Erythroblast (primary cell): Measurements from ENCODE around the gene PGGHG.
"Not testable (repeated sequence)": the region's sequence is repeated elsewhere in the genome, so short reads cannot be mapped to it uniquely, and the experiment has no call there.

Experiments
- DNase-seq, 2 experiments: peaks; one replicate each; lab custom pipeline; 2025; lab: John Stamatoyannopoulos, UW
- GATA1 ChIP-seq: IDR thresholded peaks from 2 replicates; pipeline ENCODE4 v1.6.1; 2011; ENCODE audit warnings: low read depth, mild to moderate bottlenecking, control low read depth, low read length, moderate library complexity
- POLR2A ChIP-seq: IDR thresholded peaks from 2 replicates; pipeline ENCODE4 v1.6.1; 2011; ENCODE audit warnings: mild to moderate bottlenecking, low read length

The PGGHG gene

GRCh38 chr11:313787-314553 lies 25.0 kb downstream of the PGGHG start, which contains the start of gene IFITM1:
IFITM1 (plus strand) TSS chr11:314040; CDS start chr11:314171, 131 bp downstream.
- no peak for DNase-seq
- TF ChIP-seq GATA1 (no peak), POLR2A (peak; percentile 44)

GRCh38 chr11:314554-314875 lies 25.6 kb downstream of the PGGHG start:
- DNase-seq = not testable (repeated sequence)

GRCh38 chr11:315051-315481 lies 26.1 kb downstream of the PGGHG start:
- TF ChIP-seq POLR2A = no peak
- no peak for TF ChIP-seq GATA1
- no peak for DNase-seq

- DNase-seq = no peak
- TF ChIP-seq POLR2A (no peak), GATA1 (no peak)
Measured at GRCh38 chr11:315516-315994, 26.6 kb downstream of the PGGHG start.

- no peak for DNase-seq
- TF ChIP-seq POLR2A (no peak), GATA1 (no peak)
Measured at GRCh38 chr11:316031-316701, 27.2 kb downstream of the PGGHG start.

- TF ChIP-seq GATA1 (no peak), POLR2A (no peak)
Measured at GRCh38 chr11:316891-317301, 28.0 kb downstream of the PGGHG start.

GRCh38 chr11:317668-318404 lies 28.9 kb downstream of the PGGHG start:
- DNase-seq = not testable (repeated sequence)

More at GRCh38 chr11:316891-317301, 28.0 kb downstream of the PGGHG start:
- no peak for DNase-seq

GRCh38 chr11:318405-319120 lies 29.6 kb downstream of the PGGHG start:
- not testable (repeated sequence) for DNase-seq

- DNase-seq = not testable (repeated sequence)
Measured at GRCh38 chr11:319121-319887, 30.4 kb downstream of the PGGHG start.

- not testable (repeated sequence) for DNase-seq
Measured at GRCh38 chr11:319888-320273, 31.0 kb downstream of the PGGHG start.

- no peak for DNase-seq
- TF ChIP-seq POLR2A = no peak
- TF ChIP-seq GATA1 = no peak
Measured at GRCh38 chr11:324156-324555, 35.2 kb downstream of the PGGHG start.

GRCh38 chr11:324593-325517 lies 35.9 kb downstream of the PGGHG start:
- not testable (repeated sequence) for DNase-seq
